Measurements from ENCODE around the gene LGI2.
A peak's percentile ranks its signal among the peaks of the same experiment; 100 is the strongest.
"Not testable (repeated sequence)": the region's sequence is repeated elsewhere in the genome, so short reads cannot be mapped to it uniquely, and the experiment has no call there.

The LGI2 gene

DNA sequence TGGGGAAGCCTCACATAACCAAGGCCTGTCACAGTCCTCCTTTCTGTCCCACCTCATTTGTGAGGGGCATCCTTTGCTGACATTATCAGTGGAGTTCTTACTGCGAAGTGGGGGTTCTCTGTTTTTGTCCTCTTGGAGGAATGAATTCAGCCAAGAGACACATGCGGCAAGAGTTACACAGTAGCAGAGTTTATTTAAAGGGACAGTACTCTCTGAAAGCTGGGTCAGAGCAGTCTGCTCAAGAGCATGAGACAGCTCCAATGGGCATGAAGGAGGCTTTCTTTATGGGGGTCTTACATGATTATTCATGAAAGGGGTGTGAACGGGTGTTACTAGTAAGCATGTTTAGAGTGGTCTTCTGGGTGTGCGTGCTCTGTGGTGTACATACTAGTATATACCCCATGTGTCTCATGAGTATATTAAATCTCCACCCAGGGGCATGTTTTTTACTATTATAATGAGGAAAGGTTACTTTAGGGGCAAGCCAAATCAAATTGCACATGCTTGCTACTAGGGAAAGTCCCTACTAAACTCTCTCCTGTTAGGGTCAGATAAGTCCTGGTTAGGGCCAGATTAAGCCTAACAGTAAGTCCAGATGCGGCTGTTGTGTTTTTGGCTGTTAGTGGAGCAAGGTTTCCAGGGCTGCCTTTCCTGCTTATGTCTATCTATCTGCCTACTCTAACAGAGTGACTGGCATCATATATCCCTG lies 19.8 kb upstream of the LGI2 start:
- no peak for DNase-seq (ENCODE audit: low spot score)

GRCh38 chr4:25043548-25043947 lies 12.8 kb upstream of the LGI2 start:
- DNase-seq (ENCODE audit: low spot score), result no peak

GRCh38 chr4:25033526-25033925 lies 2.8 kb upstream of the LGI2 start:
- no peak for DNase-seq (ENCODE audit: low spot score)

- DNase-seq (ENCODE audit: low spot score), result no peak
Measured at GRCh38 chr4:25032126-25032525, 1.4 kb upstream of the LGI2 start.

DNA sequence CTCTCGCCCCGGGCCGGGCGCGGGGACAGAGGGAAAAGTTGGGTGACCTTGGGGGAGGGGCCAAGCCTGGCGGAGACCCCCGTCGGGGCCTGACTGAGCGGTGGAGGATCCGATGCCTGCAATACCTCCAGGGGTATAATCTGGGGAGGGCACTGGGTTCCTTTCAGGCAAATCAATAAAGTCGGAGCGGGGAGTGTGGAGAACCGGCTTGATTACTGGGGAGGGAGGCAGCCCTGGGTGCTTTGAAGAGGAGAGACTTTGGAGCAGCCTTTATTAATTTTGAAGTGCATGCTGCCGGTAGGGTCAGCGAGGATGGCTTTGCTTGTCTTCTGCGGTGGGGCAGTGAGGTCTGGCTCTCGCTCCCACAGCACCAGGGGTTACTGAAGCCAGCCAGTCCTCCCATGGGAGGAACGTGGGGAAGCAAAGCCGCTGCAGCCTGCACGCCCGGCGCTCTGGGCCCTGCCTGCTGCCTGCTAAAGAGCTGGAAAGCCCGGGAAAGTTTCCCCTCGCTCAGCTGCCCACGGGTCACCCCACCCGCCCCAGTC lies 403 bp upstream of the LGI2 start:
- DNase-seq (ENCODE audit: low spot score), result no peak

GRCh38 chr4:25029479-25030276 lies 1.1 kb downstream of the LGI2 start:
- no peak for DNase-seq (ENCODE audit: low spot score)

GRCh38 chr4:25028851-25029250 lies 1.9 kb downstream of the LGI2 start:
- no peak for DNase-seq (ENCODE audit: low spot score)

- no peak for DNase-seq (ENCODE audit: low spot score)
Measured at GRCh38 chr4:25022766-25023165, 8.0 kb downstream of the LGI2 start.

DNA sequence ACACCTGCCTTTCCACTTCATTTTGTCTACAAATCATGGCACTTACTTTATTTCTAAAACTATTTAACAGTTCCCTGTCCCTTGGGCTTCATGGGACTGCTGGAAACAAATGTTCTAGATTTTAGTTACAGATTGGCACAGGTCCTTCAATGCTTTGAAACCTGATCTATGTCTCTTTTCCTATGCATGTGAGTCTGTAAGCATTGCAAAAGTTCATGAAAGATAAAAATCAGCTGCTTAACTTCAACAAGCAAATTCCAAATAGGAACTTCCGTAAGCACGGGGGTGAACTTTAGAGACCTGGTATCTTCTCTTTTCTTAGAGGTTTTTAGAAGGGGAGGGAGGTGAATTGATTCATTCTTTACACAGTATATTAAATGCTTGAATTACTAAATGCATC lies 9.5 kb downstream of the LGI2 start:
- DNase-seq (ENCODE audit: low spot score), result no peak

- no peak for DNase-seq (ENCODE audit: low spot score)
Measured at GRCh38 chr4:25020236-25020635, 10.5 kb downstream of the LGI2 start.

DNA sequence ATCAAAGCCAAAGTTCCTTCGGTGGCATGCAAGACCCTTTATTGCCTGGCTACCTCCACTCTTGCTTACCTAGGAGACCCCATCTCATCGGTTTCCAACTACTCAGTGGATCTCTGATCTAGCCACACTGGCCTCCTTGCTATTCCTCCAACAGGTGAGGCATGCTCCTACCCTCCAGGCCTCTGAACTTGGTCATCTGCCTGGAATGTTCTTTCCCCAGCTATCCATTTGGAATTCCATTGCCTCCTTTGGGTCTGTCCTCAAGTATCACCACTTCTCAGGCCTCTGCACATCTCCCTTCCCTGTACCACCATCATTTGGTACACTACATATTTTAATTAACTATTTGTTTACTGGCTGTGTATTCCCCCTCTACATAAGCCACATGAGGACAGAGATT lies 11.2 kb downstream of the LGI2 start:
- no peak for DNase-seq (ENCODE audit: low spot score)

DNA sequence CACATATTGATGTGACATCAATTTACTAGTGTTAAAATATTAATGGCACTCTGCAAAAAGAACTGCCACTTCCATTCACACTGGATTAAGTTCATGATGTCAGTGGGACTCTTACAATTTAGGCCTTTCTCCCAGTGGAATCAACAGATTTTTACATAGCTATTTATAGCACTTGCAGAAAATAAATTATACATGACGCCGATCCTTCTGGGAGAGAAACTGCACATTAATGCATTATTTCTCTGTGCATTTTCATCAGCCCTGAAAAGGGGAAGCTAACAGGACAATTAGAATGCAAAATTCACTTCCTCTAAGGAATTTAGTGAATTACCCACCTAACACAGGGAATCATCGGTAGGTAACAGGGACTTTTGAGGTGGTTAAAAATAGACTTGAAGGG lies 15.7 kb downstream of the LGI2 start:
- no peak for DNase-seq (ENCODE audit: low spot score)

GRCh38 chr4:25014662-25014983 lies 16.1 kb downstream of the LGI2 start:
- DNase-seq (ENCODE audit: low spot score), result not testable (repeated sequence)

DNA sequence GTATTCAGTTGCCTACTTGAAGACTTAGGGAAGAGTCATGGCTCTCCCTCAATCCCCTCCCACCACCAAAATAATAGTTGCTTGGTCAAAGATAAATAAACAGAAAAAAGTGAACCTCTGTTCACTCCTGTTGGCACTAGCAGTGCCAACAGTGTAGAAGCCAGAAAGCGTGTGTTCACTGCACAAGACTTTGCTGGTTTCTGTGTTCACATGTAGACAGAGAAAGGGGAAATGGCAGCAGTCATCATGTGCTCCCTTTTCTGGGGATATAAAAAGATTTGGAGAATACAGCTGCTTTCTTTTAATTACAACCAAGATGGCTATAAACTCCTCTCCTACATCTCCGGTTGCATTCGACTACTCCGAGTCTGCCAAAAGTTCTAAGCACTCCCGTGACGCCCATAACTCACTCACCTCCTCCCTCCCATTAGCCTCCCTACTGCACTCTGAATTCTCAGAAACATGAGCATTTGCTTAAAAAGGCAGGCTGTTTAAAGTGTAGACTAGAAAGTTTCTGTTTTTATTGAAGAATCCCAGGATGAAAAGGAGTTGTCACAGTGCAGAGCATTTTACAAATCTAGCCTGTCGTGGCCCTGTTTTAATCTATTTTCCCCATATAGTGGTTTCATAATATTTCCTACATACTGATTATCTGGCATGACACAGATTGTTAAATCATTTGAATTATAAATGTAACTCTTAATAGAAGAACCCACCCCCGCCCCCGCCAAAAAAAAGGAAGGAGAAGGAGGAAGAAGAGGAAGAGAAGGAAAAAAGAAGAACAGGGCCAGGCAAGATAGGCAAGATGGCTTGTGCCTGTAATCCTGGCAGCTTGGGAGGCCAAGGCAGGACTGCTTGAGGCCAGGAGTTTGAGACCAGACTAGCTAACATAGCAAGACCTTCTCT lies 16.7 kb downstream of the LGI2 start:
- DNase-seq (ENCODE audit: low spot score), result no peak

GRCh38 chr4:25012655-25013054 lies 18.1 kb downstream of the LGI2 start:
- no peak for DNase-seq (ENCODE audit: low spot score)

DNA sequence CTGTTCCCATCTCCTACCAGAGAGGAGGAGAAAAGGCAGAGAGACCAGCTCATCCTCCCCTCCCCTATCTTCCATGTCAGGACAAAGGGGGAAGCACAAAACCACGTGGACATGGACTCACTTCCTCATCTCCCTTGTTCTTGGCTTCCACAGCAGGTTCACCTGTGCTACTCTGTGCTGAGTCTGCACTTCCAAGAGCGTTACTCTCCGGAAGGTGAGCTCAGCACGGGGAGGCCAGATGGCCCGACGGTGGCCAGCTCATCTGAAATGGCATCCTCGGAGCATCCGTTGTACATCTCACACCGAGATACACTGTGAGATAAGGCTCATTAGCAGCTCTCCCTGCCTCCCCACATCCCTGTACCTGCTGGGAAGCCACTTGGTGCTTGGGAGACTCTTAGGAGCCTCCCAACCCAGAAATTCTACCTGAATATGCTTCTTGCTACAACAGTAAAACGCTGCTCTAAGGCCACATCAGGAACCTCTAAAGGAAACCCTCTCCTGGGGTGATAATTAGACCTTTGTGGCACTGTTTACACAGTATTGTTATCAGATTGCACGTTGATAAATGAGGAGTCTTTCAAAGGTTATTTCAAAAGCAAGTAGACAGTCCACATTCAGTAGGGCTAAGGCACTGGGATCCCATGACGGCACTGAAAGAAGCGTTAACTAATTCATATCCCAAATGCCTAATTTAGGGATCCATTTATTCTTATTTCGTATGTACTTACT lies 19.4 kb downstream of the LGI2 start:
- DNase-seq (ENCODE audit: low spot score), result no peak

- no peak for DNase-seq (ENCODE audit: low spot score)
Measured at GRCh38 chr4:25007598-25007997, 23.1 kb downstream of the LGI2 start.

GRCh38 chr4:25002681-25003080 lies 28.1 kb downstream of the LGI2 start:
- no peak for DNase-seq (ENCODE audit: low spot score)

DNA sequence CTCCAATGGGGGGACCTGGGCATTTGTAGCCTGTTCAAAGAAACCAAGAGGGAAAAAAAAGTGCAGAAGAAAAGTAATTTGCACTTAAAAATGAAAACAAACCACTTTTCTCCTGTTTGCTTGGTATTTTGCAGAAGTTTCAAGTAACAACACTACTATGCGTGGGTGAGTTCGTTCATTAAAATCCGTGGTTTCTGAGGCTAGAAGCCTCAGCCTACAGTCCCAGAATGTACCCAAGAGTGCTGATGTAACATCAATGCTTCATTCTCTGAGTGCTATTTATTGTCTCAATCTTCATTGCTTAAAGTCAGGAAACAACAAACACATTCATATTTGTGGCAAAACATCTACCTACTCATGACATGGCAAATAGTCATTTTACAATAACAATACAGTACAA lies 29.2 kb downstream of the LGI2 start:
- no peak for DNase-seq (ENCODE audit: low spot score)

DNA sequence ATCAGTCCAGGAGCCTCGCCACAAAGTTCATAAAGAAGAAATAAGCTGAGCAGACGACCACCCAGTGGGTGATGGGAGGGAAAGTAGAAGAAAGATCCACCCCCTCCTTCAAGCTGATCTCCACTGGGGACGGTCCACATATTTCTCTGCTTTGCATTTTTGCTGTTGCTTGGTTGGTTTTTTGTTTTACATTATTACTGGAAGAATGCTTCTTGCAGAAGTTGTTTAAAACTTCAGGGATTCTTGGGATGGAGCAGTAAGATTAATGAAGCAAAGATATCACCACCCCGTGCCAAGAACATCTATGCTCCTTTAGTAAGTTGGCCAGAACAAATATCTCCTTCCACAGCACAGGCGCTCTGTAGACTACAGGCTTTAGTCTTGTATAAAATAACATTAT lies 30.1 kb downstream of the LGI2 start:
- DNase-seq (ENCODE audit: low spot score), result no peak

DNA sequence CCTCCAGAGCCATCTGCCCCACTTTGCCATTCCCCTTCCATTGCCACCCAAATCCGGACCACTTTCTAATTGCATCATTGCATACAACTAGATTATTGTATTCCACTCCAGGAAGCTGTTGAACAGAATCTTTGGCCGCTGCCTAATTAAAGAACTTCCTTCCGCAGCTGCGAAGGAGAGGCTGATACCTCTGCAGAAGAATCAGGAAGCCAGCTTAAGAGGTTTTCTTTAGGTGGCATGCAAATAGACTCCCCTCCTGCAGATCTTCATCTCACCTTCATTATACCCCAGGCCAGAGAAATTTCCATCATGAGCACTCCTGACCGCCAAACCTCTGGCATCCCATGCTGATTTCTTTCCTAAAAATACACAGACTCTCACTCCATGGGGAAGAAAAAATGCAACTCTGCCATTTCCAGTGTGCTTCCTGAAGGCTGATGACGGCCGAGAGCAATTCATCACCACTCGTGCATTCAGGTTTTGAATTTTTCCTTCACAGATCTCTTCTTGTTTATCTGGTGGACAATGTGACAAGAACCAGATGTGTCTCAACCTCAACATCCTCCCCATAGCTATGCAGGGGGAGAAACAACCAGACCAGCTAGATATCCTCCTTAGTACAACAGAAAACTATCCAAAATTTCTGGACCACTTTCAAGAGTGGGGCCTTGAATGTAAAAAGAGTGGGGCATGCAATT lies 31.2 kb downstream of the LGI2 start:
- peak; percentile 12 for DNase-seq (ENCODE audit: low spot score)
